GM20431 (cell line): ENCODE results near the gene APOOL.
"Not testable (repeated sequence)": the region's sequence is repeated elsewhere in the genome, so short reads cannot be mapped to it uniquely, and the experiment has no call there.

Experiments
- in situ Hi-C: fragments of 300-500 bp; cut with MseI, MboI; formaldehyde crosslinking; loops from one replicate; pipeline ENCODE4 v1.15.0; 2020; ENCODE audit warnings: low sequenced_read_pairs; ENCODE audit not compliant: unreplicated experiment

Gene APOOL

DNA sequence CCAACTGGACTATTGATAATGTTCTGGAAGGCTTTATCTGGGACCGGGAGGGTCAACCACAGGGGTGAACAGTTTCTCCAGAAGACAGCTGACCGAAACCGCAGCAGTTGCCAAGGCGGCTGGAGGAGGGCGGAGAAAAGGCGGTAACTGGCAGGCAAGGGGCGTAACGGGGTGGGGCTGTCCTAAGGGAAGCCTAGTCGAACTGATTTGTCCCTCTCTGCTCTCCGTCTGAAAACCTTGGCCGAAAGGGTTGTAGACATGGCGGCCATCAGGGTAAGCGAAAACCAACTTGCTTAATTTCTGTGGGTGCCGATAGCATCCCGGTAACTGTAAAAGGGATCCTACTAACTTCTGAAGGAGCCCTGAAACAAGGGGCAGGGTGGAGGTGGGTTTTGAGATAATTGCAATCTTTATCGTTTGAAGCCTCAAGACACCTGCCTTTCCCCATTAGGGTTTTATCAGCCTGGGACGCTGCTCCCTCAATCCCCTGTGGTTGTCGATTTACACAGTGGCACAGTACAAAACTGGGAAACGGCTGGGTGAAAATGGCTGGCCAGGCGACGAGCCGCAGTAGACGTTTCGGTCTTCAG, at the start of gene APOOL:
Gene APOOL (plus strand): TSS at position 223 of the 590 bp plus-strand sequence. CDS start 36 bp downstream, at position 259.
- in situ Hi-C loops: no loop called here

DNA sequence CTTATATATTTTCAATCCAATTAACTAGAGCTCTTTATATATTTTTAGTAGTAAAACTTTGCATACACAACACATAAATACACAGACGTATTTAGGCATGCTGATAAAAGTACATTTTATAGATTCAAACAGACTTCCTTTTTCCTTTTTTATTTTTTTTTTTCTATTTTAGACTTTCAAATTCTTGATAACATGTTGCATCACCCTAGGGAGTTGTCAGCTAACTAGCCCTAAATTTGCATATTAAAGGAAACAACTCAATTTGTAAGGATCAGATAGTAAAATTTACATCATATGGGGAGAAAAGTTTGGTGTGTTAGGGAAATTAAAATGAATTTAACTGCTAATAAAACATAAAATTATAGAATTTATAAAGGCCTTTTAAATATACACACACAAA, 47.4 kb upstream of the APOOL start:
- in situ Hi-C loops: no loop called here

DNA sequence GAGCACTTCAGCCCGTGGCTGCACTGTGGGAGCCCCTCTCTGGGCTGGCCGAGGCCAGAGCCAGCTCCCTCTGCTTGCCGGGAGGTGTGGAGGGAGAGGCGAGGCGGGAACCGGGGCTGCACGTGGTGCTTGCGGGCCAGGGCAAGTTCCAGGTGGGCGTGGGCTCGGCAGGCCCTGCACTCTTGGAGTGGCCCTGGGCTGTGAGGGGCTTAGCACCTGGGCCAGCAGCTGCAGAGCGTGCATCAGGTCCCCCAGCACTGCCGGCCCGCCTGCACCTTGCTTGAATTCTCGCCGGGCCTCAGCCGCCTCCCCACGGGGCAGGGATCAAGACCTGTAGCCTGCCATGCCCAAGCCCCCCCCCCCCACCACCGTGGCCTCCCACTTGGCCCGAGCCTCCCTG, 28.9 kb upstream of the APOOL start:
- in situ Hi-C loops: no loop called here

GRCh38 chrX:84991739-84992138, 11.9 kb upstream of the APOOL start:
- in situ Hi-C loops: not testable (repeated sequence)

DNA sequence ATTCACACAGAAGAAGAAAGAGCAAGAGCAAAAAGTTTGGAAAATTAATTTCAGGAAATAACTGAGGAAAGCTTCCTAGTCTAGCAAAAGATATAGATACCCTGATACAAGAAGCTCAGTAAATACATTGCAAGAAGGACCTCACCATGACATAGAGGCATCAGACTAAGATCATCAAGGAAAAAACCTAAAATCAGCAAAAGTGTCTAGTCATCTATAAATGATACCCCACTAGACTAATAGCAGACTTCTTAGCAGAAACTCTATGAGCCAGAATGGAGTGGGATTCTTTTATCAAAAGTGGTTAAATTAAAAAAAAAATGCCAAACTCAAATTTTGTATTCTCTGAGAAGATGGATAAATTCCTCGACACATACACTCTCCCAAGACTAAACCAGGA, 10.5 kb upstream of the APOOL start:
- in situ Hi-C loops: no loop called here

DNA sequence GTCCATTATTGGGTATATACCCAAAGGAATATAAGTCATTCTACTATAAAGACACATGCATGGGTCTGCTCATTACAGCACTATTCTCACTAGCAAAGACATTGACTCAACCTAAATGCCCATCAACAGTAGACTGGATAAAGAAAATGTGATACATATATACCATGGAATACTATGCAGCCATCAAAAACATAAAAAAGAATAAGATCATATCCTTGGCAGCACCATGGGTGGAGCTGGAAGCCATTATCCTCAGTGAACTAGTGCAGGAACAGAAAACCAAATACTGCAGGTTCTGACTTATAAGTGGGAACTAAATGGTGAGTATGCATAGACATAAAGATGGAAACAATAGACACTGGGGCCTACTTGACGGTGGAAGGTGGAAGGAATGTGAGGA, 2.3 kb upstream of the APOOL start:
- in situ Hi-C loops: no loop called here

DNA sequence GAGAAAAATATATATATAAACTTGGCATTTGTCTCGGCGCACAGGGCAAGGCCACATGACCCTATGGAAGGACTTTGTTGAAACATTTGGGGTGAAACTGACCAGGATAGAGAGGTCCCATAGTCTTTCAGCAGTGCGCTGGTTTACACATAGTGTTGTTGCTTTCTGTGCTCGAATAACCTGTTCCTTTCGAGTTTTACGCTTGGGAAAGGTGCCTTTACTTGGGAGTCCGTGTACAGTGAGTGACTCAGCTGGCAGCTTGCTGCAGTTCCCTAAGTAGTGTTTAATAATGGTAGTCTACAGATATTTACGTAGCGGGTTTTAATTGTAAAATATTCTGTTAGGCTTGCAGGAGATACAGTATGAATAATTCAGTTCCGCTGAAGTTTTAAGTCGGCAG, 578 bp downstream of the APOOL start:
- in situ Hi-C loops: no loop called here

- in situ Hi-C loops: no loop called here
These were observed 8.4 kb downstream of the APOOL start for GRCh38 chrX:85012098-85012497.

DNA sequence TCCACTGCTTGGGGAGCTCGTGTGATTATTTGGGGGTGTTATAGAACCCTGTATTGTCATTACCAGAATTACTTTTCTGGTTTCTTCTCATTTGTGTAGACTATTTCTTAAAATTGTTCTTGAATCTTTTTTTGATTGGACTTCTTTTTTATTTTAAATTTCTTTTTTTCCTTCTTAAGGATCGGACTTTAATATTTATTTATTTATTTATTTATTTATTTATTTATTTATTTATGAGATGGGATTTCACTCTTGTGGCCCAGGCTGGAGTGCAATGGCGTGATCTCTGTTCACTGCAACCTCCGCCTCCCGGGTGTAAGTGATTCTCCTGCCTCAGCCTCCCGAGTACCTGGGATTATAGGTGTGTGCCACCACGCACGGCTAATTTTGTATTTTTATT, 11.7 kb downstream of the APOOL start:
- in situ Hi-C loops: not testable (repeated sequence)

DNA sequence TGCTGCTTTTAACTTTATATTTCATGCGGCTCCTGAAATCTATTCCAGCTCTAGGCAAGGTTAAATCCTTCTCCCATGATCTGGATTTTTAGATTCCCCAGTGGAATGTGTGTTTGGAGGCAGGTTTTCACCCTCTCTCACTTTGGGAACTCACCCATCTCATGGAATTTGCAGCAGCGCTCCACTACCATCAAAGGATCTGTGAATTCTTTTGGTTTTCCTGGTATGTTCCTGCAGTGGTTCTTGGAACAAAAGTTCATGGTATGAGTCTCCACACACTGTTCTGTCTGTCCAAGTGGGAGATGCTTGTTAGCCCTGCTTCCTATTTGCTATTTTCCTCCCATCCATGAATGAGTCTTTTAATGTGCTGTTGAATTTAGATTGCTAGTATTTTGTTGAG, 14.0 kb downstream of the APOOL start:
- in situ Hi-C loops: no loop called here

DNA sequence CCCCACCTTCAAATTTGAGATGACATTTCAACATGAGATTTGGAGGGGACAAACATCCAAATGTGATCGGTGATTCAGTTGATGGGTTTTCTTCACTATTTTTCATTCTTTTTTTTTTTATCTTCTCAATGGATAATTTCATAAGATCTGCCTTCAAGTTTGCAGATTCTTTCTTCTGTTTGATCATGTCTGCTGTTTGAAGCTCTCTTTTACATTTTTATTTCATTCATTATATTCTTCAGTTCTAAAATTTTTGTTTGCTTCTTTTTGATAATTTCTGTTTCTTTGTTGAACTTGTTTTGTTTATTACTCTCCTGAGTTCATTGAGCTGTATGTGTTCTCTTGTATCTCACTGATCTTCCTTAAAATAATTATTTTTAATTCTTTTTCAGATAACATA, 14.8 kb downstream of the APOOL start:
- in situ Hi-C loops: no loop called here

DNA sequence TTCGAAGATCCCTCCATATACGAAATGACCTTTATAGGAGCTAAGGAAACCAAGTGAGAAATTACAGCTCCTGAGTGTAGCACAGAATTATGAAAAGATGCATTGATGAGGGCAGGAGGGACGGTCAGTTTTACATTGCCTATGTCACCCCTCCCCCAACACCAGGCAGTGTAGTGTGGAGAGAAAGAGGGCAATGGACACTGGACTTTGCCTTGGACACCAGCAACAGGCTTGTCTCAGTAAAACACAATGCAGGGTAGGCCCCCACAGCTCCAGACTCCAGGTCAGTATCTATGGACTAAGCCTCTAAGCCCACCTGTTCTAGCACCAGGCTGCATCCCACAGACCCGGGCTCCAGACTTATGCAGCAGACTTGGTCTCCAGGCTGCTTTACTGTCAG, 16.5 kb downstream of the APOOL start:
- in situ Hi-C loops: no loop called here

DNA sequence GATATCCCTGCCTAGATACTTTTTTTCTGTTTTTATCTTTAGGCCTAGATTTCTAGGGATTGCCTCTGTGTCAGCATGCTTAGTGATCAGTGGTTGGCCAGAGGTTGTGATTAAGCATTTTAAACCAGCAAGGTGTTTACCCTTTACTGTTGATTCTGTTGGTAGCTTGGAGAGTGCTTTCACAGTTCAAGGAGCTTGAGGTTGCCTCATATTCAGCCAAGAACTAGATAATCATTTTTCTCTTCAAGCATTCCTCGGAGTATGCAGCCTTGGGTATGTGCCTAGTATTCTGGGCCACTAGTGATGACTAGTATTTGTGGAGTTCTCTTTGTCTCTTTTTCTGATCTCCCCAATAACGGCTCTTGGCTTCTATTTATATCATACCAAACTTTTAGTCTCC, 20.4 kb downstream of the APOOL start:
- in situ Hi-C loops: no loop called here

DNA sequence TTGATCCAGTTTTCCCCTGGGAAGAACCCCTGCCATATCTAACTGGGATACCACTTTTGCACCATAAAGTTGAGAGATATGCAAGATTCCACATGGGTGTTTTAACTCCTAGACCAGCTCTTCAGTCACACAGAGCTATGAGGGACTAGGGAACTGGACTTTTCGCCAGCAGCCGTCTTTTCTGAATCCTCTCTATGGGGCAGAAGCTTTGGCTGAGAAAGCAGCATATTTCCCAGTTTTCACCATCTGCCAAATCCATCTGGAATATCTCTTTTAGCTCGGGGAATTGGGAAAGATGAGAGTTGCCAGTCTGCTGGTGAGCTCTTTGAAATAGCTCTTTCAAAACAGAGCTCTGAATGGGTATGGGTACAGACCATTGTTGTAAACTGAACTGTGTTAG, 20.9 kb downstream of the APOOL start:
- in situ Hi-C loops: no loop called here

GRCh38 chrX:85026170-85026569, 22.5 kb downstream of the APOOL start:
- in situ Hi-C loops: no loop called here

DNA sequence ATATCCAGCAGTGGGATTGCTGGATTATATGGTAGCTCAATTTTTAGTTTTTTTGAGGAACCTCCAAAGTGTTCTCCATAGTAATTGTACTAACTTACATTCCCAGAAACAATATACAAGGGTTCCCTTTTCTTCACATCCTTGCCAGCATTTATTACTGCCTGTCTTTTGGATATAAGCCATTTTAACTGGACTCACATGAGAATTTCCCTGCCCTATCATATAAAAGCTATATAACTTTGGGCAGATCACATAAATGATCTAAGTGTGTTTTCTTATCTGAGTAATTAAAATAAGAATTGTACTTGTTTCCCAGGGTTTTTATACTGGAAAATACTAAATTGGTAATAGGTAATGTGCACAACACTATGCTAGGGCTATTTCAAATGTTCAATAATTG, 25.4 kb downstream of the APOOL start:
- in situ Hi-C loops: no loop called here

GRCh38 chrX:85031505-85031904, 27.8 kb downstream of the APOOL start:
- in situ Hi-C loops: no loop called here

DNA sequence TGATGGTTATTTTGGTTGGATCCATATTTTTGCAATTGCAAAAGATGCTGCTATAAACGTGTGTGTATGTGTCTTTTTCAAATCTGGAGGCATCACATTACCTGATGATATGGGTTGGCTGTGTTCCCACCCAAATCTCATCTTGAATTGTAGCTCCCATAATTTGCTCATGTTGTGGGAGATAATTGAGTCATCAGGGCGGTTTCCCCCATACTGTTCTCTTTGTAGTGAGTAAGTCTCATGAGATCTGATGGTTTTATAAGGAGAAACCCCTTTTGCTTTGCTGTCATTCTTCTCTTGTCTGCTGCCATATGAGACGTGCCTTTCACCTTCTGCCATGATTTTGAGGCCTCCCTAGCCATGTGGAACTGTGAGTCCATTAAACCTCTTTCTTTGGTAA, 33.4 kb downstream of the APOOL start:
- in situ Hi-C loops: no loop called here

GRCh38 chrX:85051627-85052026, 48.0 kb downstream of the APOOL start:
- in situ Hi-C loops: no loop called here

DNA sequence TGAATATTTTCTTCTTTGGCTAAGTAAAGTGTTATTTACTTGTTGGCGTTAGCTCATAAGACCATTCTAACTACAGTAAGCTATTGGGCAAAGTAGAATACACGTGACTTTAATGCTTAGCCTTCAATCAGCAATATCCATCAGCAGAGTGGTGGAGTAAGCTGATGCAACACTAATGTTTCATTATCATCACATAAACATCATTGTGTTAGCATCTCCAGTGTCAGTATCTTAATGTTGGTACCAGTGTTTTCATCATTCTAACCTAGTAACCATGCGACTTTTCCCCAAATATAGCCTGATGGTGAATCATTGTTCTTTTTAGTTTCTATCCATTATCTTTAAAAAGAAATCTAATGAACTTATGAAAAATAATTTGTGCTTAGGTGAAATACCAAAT, 48.5 kb downstream of the APOOL start:
- in situ Hi-C loops: no loop called here

- in situ Hi-C loops: no loop called here
These were observed 49.1 kb downstream of the APOOL start for GRCh38 chrX:85052636-85053343.
